Panc1 (cell line): Measurements from ENCODE around the gene SYNE1.

ENCODE experiments used
- POLR2AphosphoS5 ChIP-seq: IDR thresholded peaks from 2 replicates; pipeline ENCODE4 v1.6.1; 2012; ENCODE audit warnings: mild to moderate bottlenecking, low read depth, low read length, moderate library complexity
- SIN3A ChIP-seq: IDR thresholded peaks from 2 replicates; pipeline ENCODE4 v1.6.1; 2012; ENCODE audit warnings: low read depth, mild to moderate bottlenecking, low read length, moderate library complexity, borderline replicate concordance; ENCODE audit not compliant: insufficient read depth
- TCF7L2 ChIP-seq: IDR thresholded peaks from 2 replicates; pipeline ENCODE4 v1.6.1; 2011; ENCODE audit warnings: mild to moderate bottlenecking, low read depth, low read length, inconsistent platforms
- TF ChIP-seq, protein P1 (sequence below): fragments of 450-650 bp; IDR thresholded peaks from 2 replicates; pipeline ENCODE4 v1.5.1; 2017; ENCODE audit warnings: mild to moderate bottlenecking
- TF ChIP-seq, protein P2 (sequence below), 2 experiments: IDR thresholded peaks; 2 replicates each; pipeline ENCODE4 v1.6.1; 2011 to 2012; ENCODE audit warnings: low read depth in 2 of 2, control low read depth in 1 of 2, low read length in 1 of 2, mild to moderate bottlenecking in 1 of 2, moderate library complexity in 1 of 2; ENCODE audit not compliant: insufficient read depth in 1 of 2

DNA sequence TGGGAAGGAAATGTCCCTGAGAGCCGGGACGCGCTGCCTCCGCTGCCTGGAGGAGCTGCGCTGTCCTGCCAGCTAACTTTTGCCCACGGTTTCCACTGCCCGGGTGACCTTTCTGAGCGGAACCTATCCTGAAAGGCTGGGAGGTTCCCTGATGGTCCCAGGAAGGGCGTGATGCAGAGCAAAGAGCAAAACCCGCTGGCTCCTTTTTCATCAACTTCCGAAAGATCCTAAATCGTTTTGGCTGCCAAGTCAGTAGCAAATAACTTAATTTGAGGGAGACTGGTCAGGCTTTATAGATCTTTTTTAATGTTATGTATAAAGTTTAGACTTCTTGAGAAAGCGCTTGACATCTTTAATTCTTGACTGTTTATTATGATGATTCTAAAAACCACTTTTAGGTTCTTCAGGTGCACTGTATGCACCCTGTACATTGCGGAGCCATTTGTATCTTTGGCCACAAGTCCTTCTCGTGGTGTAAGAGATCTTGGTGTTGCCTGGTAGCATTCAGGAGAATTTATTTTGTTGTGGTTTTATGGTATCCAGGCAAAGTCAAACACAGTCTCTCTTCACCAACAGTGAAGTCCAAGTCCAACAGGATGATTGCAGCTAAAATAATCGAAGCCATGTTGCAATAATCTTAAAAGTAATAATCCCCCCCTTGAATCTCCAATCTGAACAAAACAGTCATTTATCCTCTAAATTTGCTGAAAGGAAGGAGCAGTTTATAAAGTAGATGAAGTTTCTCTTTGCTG, at the start of gene SYNE1:
- TF ChIP-seq POLR2AphosphoS5 (no peak), SIN3A (no peak), TCF7L2 (no peak)
- TF ChIP-seq, protein P1, sequence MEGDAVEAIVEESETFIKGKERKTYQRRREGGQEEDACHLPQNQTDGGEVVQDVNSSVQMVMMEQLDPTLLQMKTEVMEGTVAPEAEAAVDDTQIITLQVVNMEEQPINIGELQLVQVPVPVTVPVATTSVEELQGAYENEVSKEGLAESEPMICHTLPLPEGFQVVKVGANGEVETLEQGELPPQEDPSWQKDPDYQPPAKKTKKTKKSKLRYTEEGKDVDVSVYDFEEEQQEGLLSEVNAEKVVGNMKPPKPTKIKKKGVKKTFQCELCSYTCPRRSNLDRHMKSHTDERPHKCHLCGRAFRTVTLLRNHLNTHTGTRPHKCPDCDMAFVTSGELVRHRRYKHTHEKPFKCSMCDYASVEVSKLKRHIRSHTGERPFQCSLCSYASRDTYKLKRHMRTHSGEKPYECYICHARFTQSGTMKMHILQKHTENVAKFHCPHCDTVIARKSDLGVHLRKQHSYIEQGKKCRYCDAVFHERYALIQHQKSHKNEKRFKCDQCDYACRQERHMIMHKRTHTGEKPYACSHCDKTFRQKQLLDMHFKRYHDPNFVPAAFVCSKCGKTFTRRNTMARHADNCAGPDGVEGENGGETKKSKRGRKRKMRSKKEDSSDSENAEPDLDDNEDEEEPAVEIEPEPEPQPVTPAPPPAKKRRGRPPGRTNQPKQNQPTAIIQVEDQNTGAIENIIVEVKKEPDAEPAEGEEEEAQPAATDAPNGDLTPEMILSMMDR = no peak
- TF ChIP-seq, protein P2, sequence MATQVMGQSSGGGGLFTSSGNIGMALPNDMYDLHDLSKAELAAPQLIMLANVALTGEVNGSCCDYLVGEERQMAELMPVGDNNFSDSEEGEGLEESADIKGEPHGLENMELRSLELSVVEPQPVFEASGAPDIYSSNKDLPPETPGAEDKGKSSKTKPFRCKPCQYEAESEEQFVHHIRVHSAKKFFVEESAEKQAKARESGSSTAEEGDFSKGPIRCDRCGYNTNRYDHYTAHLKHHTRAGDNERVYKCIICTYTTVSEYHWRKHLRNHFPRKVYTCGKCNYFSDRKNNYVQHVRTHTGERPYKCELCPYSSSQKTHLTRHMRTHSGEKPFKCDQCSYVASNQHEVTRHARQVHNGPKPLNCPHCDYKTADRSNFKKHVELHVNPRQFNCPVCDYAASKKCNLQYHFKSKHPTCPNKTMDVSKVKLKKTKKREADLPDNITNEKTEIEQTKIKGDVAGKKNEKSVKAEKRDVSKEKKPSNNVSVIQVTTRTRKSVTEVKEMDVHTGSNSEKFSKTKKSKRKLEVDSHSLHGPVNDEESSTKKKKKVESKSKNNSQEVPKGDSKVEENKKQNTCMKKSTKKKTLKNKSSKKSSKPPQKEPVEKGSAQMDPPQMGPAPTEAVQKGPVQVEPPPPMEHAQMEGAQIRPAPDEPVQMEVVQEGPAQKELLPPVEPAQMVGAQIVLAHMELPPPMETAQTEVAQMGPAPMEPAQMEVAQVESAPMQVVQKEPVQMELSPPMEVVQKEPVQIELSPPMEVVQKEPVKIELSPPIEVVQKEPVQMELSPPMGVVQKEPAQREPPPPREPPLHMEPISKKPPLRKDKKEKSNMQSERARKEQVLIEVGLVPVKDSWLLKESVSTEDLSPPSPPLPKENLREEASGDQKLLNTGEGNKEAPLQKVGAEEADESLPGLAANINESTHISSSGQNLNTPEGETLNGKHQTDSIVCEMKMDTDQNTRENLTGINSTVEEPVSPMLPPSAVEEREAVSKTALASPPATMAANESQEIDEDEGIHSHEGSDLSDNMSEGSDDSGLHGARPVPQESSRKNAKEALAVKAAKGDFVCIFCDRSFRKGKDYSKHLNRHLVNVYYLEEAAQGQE (IDR thresholded peaks at IDR 0.05; ENCODE audit: insufficient read depth in 1 of 2, low read depth in 2 of 2, low read length in 1 of 2) = no peak
